Fibroblast of skin of left quadriceps (primary cell): ENCODE results near the gene PIEZO2.
"Not testable (repeated sequence)": the region's sequence is repeated elsewhere in the genome, so short reads cannot be mapped to it uniquely, and the experiment has no call there.

Experiments used
- DNase-seq, 2 experiments: peaks; one replicate each; pipeline ENCODE4 v3.0.0-alpha.2; 2013; ENCODE audit warnings: low read depth in 2 of 2

The PIEZO2 gene

DNA sequence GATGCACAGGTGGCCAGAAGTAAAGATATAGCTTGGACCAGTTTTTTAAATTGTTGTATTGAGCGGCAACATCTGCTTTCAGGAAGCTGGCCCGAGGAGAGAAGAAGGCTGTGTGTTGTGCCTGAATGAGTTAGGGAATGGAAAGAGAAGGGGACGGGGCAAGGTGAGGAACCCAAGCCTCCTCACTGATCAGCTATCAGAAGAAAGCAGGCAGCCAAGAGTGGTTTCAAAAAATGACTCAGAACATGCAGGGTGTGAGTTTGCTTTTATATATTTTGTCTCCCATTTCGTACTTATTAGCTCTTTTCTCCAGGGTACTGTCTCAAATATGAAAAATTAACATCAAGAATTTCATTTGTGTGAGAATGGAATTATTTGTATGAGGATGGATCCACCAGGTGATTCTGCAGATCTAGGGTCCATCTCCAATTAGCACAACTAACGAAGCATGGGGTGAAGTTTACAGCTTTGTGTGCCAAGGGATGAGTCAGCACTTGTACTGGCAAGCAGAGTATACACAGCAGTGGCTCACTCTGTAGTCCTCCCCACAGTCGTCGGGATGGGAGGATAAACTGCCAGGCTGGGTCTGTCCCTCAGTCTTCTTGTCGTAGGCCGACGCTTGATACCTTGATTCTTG lies 175.7 kb downstream of the PIEZO2 start:
- DNase-seq: no peak

DNA sequence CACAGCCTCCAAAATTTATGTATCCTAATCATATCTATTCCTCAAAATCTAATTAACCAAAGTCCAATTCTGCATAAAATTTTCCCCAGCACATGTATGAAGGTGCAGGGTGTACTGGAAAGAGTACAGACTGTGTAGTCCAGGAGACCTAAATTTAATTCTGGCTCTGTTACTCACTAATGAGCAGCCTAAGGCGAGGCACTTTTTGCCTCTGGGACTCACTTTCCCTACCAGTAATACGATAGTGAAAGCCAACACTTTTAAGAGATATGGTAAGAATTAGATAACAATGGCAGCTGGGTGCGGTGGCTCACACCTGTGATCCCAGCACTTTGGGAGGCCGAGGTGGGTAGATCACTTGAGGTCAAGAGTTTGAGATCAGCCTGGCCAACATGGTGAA lies 177.7 kb downstream of the PIEZO2 start:
- DNase-seq: no peak

DNA sequence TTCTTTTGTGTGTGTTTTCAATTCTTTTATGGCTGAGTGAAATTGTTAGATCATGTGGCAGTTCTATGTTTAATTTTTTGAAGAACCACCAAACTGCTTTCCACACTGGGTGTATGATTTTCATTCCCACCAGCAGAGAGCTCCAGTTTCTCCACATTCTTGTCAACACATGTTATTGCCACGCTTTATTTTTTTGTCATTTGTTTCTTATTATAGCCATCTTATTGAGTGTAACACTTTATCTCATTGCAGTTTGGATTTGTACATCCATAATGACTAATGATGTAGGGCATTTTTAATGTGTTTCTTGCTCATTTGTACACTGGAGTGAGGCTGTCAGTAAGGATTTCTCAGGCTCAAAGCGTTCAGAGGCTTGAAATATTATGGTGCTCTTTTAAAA lies 184.2 kb downstream of the PIEZO2 start:
- peak; percentile 65 to 67 for DNase-seq

DNA sequence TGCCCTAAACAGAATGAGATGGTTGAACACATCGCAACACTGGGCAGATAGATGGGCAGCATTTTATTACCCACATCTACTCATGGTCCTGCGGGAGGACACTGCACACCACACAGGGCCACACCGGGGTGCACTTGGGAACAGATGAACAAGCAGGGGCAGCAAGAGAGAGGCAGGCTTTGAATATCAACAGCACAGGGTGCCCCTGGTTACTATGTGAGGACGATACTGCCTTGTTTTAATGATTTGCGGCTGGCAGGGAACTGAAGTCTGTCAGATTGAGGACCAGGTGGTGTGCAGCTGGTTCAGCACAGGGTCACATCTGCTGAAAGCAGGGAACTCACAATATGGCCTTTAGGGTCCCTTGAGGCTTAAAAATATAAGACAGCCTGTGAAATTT lies 195.7 kb downstream of the PIEZO2 start:
- DNase-seq: no peak

DNA sequence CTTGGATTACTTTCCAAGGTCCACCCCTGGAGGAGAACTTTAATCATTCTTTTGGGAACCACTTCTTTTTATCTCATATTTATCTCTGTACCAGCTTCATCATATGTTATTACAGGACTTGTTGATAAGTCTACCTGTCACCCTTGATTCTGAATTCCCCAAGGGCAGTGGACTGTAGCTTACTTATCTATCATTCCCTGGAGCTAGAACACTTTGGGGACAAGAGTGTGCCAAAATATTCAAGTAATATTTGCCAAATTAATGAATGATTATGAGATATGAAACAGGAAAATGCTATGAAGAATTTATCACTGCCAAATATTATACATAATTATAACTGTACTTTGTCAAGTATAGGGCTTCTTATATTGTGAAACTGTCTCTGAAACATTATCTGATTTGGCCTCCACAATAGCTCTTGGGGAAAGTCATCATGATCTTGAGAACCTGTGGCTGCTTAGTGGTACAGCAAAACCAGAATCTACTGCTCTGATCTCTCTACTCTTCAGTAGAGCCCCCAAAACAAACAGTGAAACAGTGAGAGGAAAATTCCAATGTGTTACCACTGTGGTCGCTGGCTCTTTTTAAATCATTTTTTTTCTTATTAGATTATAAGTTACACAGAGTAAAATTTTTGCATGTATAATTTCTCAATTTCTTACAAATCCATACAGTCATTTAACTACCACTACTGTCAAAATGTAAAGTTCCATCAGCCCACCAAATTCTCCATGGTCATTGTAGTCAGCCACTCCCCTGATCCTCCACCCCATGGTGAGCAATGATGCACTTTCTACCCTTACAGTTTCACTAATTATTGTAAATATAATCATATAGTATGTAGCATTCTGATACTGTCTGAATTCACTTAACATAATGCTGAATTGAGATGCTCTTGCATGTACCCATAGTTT lies 197.5 kb downstream of the PIEZO2 start:
- DNase-seq: no peak

DNA sequence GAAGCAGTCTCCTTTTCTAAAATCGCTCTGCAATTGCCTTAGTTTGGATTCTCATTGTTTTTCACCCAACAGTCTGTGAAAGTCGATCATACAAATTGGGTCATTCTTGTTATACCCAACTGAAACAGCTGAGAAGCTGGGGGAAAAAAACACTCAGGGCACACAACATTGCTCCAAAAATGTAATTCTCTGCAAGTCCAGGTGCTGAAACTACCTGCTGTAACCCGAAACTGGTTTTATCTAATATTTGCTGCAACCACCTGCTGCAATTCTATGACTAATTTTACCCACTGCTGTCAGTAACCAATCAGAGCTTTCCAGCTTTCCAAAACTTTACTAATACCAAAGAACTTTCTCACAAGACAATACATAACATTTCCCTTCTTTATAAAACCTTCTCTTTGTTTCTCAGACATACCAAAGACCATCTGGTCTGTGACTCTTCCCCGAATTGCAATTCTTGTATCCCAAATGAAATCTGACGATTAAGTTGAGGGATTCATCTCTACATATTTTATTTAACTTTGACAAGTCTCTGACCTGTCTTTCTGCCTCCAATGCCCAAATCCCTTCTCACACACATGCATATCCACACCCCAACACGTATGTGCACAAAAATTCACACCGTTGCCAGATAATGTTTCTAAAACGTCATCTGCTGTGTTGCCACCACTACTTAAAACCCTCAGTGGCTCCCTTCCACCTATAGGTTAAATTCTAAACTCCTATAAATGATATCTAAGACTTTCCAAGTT lies 198.3 kb downstream of the PIEZO2 start:
- DNase-seq: no peak

DNA sequence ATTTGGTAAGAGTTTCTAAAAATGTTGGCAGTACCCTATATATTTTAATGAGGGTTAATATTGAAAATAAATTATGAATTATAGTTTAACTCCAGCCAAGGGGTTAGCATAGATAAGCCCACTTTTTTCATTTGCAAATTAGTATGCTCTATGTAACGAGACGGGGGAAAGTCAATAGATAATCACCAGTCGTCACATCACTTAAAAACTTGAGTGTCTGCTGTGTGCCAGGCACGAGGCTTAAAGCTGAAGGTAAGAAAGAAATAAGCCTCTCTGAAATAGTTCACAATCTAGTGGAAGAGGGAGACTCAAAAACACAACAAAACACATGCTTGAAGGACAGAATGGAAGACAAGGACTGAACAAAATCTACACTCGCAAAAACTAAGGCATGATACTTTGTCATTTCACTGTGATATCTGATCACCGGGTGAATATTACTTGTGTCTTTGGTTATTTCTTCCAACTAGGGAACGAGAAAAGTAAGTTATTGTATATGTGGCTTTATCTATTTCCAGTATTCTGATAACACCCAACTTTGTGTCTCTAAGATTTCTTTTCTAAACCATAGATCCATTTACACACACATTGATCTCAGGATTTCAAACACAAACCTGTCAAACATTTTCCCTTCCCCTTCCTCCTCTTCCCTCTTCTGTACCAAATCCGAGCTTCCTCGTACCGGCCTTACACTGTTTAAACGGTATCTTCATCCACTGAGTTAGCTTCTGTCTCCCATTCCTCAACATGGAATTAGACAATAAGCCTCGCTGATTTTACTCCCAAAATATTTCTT lies 199.1 kb downstream of the PIEZO2 start:
- DNase-seq: no peak

DNA sequence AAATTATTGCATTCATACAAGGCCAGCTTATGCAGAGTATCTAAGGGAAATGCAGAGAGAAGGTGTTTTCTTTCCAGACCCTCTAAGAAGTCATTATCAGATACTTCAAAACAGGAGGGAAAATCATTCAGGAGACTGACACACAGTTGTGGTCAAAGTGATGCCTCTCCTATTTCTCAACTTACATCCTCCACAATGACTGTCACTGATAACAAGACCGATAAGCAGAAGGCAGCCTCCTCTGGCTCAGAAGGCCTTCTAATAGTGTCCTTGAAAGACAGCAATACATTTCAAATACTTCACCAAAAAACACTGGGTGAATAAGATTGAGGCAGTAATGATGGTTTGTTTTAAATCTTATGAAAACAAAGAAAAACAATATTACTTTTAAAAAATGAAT lies 199.7 kb downstream of the PIEZO2 start:
- DNase-seq: no peak

DNA sequence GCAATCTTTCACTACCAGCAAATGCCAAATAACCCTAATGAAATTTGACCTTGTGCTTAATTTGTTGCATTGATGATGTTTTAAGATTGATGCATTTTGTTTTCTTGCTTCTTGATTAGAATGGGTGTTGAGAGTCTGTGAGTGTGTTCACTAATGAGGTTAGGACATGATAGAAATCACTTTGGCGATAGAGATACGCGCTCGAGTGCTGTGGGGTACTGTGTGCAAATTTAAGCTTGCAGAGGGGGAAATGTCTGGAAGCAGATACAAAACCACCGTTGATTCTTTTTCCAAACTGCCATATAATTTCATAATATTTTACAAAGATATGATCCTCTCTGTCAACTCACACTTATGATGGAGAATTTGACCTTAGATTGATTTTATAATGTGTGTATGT lies 200.9 kb downstream of the PIEZO2 start:
- DNase-seq: no peak

DNA sequence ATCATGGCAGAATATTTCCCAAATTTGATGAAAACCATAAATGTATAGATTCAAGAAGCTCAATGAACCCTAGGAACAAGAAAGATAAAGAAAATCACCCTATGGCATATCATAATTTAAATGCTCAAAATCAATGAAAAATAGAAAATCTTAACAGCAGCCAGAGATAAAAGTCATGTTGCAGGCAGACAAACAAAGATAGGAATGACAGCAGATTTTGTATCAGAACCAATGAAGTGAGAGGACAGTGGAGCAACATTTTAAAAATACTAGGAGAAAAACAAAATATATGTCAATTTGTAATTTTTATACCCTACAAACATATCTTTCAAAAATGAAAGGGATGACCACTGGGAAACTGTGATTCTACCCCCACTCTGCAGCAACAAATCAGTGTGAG lies 203.3 kb downstream of the PIEZO2 start:
- no peak for DNase-seq

DNA sequence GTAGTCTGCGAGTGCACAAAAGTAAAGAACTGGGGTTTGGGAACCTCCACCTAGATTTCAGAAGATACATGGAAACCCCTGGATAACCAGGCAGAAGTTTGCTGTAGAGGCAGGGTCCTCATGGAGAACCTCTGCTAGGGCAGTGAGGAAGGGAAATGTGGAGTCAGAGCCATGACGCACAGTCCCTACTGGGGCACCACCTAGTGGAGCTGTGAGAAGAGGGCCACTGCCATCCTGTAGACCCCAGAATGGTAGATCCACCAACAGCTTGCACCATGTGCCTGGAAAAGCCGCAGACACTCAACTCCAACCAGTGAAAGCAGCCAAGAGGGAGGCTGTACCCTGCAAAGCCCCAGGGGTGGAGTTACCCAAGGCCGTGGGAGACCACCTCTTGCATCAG lies 206.4 kb downstream of the PIEZO2 start:
- no peak for DNase-seq

DNA sequence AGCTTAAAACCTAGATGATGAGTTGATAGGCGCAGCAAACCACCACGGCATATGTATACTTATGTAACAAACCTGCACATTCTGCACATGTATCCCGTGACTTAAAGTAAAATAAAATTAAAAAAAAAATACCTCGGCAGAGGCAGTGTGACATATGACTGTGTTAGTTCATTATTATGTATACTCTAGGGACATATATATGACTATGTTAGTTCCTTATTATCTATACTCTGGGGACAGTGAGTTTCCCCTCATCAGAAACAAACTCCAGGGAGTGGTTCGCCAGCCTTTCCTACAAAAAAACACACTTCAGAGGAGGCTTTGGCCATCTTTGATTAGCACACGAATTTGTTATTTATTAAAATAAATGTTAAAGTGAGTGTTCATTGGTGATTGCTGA lies 209.5 kb downstream of the PIEZO2 start:
- no peak for DNase-seq

DNA sequence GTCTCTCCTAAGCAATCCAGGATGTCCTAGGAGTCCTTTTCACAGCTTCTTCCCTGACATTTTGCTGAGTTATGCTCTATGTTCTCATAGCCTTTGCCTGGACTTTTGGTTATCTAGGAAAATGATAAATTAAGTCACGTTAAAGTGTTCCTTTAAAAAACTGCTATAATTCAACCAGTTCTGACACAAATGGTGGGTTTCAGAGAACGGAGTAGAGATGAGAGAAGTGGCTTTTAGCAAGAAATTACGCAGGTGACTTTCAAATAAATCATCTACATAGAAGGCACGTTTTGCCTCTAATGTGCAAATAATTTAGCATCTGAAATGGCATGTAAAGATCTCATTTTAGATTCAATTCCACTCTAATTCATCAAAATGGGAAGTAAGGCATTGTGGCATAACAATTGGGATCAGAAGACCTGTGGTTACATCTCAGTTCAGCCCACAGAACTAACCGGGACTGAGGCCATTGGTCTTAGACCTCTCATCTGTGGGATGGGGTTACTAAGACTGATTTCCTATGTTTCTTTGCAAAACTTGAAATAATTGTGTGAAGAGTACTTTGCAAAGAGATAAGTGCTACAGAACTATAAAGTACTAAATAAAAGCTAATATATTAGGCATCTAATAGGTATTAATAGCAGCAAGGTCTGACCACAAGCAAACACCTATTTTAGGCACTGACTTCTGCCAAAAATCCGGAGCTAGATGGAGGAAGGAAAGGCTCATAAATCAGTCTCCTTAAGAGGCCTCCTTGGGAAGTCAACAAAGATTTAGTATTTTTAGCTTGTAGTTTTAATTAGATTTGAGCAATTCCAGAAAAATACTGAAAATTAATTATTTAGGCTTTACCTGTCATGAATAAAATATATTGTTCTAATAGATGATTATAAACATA lies 211.4 kb downstream of the PIEZO2 start:
- no peak for DNase-seq

DNA sequence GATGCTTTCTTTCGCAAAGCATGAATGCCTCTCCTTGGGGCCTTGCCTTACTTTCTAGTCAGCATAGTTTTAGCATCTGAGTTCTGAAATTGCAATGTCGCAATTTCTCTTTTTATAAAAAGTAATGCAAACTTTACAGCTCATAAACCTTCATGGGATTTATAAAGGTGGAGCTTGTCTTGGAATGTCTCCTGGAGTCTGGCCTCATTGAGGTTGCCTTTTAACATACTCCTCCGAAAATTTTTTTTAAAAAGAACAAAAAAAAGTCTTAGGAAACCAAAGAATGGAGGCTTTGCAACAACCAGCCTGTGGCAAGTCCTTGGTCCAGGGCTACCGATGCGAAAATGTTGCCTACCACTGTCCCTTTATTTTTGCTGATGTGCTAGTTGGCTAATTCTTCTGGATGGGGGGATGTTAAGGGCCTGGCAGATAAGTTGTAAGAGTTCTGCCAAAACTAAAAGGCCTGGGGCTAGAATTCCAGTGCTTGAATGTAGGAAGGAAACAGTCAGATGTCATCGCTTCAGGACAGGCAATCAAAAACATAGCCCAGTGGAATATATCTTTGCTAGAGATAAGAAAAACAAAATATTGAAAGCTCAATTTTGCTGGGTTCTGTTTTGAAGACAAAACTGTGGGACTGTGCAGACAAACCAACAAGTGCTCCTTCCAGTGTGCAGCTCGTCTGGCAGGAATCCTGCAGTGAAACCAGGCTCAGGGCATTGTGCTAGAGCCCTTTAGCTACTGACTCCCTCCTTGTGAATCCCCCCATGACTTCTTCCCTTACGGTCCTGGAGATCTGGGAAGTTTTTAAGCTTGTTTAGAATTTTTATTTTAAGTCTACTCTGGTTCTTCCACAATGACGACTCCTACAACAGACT lies 213.0 kb downstream of the PIEZO2 start:
- peak; percentile 36 to 46 for DNase-seq

DNA sequence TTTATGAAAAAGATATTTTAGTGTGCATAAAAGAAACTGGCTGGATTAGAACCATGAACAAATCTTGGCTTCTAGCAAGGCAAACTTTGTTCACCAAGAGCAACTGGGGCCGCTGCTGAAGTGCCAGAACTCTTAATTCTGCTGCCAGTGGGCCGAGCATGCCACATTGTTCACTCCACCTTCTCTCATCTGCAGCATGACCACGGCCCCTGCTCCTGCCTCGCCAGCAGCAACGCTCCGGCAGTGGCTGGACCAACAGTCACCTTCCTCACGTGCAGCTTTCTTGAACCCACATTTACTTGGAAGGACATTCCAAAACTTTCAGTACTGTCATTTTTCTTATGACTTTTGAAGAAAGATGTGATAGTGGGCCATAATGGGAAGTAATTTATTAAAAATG lies 213.8 kb downstream of the PIEZO2 start:
- no peak for DNase-seq

DNA sequence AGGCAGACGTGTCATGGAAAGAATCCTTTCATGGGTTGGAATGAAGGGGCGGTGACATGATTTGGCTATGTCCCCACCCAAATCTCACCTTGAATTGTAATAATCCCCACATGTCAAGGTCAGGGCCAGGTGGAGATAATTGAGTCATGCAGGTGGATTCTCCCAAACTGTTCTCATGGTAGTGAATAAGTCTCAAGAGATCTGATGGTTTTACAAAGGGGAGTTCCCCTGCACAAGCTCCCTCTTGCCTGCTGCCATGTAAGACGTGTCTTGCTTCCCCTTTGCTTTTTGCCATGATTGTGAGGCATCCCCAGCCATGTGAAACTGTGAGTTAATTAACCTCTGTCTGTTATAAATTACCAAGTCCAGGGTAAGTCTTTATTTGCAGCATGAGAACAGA lies 215.7 kb downstream of the PIEZO2 start:
- not testable (repeated sequence) for DNase-seq

DNA sequence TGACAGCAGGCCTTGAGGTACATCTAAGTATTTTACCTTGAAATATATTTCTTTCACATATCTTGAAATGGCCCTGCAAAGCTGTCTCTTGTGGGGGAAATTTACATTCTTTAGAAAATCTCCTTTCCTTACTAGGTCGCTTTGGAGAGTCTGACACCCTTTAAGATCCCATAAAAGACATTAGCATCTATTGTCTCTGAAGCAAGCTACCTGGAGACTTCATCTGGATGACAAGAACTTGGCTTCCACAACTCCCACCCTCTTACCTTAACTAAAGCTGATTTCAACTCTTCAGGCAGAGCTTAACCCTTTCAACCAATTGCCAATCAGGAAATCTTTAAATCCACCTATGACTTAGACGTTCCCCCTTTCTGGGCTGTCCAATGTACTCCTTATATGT lies 219.3 kb downstream of the PIEZO2 start:
- no peak for DNase-seq

DNA sequence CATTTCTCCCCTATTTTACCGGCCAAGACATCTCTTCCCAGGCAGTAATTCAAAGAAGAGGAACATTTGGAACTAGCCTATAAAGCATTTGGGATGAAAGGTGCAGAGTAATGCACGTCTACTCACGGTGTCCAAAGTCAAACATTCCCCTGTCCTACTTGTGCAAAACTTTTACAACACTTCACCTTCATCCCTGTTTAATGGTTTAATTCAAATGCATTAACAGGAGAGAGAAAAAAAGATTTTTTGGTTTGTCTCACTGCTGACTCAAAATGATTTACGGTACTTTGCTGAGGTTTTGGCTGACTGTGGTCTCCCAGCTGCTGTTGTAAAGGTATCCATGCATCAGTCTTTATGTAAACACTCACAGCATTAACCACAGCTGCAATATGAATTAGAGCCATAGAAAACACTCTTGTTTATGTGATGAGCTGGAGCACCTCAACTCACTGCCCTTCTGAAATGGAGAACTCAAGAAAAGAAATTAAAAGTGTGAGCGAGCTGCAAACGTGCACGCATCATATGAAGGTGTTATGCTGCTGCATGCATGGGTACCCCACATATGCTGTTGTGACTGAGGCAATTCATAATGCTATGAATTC lies 220.5 kb downstream of the PIEZO2 start:
- DNase-seq: peak; percentile 83 to 87

DNA sequence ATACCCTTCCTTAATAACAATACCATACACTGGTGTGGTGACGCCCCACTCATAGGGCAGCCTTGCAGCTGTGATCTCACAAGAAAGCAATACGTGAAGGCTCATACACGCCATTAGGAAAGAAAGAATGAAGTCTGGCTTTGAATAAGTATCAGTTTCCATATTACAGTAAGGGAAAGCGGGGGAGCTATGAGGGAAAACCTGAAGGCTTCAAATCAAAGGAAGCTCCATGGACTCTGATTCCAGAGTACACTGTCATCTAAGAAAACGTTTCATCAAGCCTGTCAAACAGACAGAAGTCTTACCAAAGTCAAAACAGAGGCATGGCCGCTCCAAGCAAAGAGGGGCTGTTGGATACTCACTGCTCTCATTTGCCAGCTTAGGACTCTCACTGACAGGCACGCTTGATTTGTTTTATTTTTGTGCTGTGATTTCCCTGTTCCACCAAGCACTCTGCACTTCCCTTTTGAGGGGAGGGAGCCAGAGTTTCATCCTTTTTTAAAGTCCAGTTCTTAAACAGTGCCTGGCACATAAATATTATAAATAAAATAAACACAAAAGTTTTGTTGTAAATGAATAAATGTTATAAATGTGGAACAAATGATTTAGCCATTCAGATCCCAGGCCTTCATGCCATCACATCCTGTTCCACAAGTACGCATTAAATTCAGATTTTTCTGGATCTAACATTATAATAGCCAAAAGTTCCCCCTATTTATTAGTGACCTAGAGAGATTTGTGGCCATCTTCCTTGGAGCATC lies 221.2 kb downstream of the PIEZO2 start:
- DNase-seq: no peak
